ENCODE measurements around the gene ZFTA. TPM values are rescaled to one million over a fixed set of nuclear protein-coding genes. Genes with fewer than 3 reads are reported as not detected.

ZFTA gene
- polyA plus RNA-seq, 1 experiment = 4.7 TPM

DNA sequence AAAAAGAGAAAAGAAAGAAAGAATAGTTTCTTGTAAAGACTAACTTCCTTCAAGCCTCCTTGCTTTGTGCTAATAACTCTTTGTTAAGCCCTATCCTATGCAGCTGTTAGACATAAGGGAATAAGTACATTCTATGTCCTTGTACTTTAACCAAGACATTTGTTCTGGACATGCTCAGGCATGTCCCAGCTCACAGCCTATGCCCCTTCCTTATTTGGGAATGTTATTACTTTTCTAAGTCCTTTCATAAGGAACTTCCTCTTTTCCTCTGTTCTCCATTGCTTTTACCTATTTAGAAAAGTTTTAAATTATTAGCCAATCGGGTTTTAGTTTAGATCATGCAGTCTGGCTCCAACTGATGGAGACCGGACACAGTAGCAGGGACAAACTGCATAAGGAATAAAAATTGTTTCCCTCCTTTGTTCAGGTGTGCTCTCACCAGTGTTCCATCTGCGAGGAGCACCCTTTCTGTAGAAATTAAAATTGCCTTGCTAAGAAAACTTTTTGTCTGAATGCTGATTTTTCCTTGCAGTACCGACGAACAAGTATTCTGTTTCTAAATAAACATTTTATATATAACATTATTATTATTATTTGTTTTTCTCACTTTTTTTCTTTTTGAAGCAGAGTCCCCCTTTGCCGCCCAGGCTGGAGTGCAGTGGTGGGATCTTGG is 23.1 kb upstream of the ZFTA start:
- no peak for DNase-seq (ENCODE audit: low read depth)
- Histone ChIP-seq H3K4me3 (ENCODE audit: low read depth, low read length) (no peak overlapping the region), H3K36me3 (ENCODE audit: control insufficient read depth, insufficient read depth, low read length) (no peaks in the 10 kb centered on the region), H3K27me3 (ENCODE audit: control insufficient read depth, insufficient read depth, low read length) (no peaks in the 10 kb centered on the region)
- CTCF ChIA-PET = no interaction called here
- TF ChIP-seq, protein P1, sequence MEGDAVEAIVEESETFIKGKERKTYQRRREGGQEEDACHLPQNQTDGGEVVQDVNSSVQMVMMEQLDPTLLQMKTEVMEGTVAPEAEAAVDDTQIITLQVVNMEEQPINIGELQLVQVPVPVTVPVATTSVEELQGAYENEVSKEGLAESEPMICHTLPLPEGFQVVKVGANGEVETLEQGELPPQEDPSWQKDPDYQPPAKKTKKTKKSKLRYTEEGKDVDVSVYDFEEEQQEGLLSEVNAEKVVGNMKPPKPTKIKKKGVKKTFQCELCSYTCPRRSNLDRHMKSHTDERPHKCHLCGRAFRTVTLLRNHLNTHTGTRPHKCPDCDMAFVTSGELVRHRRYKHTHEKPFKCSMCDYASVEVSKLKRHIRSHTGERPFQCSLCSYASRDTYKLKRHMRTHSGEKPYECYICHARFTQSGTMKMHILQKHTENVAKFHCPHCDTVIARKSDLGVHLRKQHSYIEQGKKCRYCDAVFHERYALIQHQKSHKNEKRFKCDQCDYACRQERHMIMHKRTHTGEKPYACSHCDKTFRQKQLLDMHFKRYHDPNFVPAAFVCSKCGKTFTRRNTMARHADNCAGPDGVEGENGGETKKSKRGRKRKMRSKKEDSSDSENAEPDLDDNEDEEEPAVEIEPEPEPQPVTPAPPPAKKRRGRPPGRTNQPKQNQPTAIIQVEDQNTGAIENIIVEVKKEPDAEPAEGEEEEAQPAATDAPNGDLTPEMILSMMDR (IDR thresholded peaks at IDR 0.05; ENCODE audit: insufficient read depth, low read depth, low read length) = no peak
- POLR2A ChIA-PET = no interaction called here

DNA sequence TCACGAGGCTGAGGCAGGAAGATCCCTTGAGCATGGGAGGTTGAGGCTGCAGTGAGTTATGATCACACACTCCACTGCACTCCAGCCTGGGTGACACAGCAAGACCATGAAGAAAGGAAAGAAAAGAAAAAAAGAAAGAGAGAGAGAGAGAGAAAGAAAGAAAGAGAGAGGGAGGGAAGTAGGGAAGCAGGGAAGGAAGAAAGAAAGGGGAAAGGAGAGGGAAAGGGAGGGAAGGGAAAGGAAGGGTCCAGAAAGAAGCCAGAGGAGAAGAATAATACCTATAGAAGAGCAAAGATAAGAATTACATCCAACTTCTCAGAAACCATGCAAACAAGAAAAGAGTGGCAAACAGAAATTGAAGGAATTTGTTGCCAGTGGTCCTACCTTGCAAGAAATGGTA is 17.2 kb upstream of the ZFTA start:
- Histone ChIP-seq H3K36me3 (ENCODE audit: control insufficient read depth, insufficient read depth, low read length) (no peaks in the 10 kb centered on the region), H3K4me3 (ENCODE audit: low read depth, low read length) (no peak overlapping the region), H3K27me3 (ENCODE audit: control insufficient read depth, insufficient read depth, low read length) (no peaks in the 10 kb centered on the region)
- DNase-seq (ENCODE audit: low read depth) = no peak
- TF ChIP-seq, protein P1 (IDR thresholded peaks at IDR 0.05; ENCODE audit: insufficient read depth, low read depth, low read length) = no peak
- POLR2A ChIA-PET = interaction anchor here (0.7 kb wide), 1 partner anchor 572 kb away, joined by 6 read pairs; no protein-coding TSS in a partner anchor
- CTCF ChIA-PET = no interaction called here

DNA sequence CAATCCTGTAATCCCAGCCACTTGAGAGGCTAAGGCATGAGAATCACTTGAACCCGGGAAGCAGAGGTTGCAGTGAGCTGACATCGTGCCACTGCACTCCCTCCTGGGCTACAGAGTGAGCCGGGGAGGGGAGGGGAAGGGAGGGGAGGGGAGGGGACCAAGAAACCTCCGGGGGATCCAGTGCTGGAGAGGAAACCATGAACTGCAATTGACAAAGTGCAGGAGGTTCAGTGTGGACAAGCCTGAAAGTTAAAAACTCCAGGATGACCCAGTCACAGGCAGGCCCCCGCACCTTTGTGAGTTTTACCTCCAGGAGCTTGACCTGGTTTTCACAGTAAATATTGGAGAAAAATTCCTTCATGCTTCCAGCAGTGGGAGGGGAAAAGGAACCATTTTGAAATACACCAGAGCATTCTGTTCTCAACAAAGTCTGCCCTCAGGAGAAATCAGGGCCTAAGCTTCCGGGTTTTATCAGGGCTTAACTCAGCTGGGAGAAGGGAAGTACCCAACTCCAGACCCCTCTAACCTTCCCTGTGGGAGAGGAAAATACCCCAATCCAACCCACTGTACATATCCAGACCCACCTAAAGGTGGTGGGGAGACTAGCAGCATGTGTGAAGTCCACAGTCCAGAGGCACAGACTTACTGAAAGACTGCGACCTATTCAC is 15.5 kb upstream of the ZFTA start:
- Histone ChIP-seq H3K27me3 (ENCODE audit: control insufficient read depth, insufficient read depth, low read length) (no peaks in the 10 kb centered on the region), H3K36me3 (ENCODE audit: control insufficient read depth, insufficient read depth, low read length) (no peaks in the 10 kb centered on the region), H3K4me3 (ENCODE audit: low read depth, low read length) (no peak overlapping the region)
- TF ChIP-seq, protein P1 (IDR thresholded peaks at IDR 0.05; ENCODE audit: insufficient read depth, low read depth, low read length) = no peak
- ChIA-PET POLR2A (no interaction called here), CTCF (no interaction called here)
- no peak for DNase-seq (ENCODE audit: low read depth)

DNA sequence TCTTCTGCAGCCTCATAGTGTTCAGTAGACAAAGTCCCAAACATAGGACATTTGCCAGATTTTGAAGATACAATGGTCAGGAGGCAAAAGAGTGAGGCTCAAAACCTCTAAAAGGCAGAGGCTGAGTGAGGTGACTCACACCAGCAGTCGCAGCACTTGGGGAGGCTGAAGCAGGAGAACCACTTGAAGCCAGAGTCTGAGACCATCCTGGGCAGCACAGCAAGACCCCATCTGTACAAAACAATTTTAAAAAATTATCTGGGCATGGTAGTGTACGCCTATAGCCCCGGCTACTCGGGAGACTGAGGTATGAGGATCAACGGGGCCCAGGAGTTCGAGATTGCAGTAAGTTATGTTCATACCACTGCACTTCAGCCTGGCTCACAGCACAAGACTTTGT is 14.2 kb upstream of the ZFTA start:
- POLR2A ChIA-PET = no interaction called here
- CTCF ChIA-PET = interaction anchor here (0.7 kb wide), 2 partner anchors 14 to 273 kb away, joined by 3 to 4 read pairs; no protein-coding TSS in a partner anchor
- DNase-seq (ENCODE audit: low read depth) = no peak

DNA sequence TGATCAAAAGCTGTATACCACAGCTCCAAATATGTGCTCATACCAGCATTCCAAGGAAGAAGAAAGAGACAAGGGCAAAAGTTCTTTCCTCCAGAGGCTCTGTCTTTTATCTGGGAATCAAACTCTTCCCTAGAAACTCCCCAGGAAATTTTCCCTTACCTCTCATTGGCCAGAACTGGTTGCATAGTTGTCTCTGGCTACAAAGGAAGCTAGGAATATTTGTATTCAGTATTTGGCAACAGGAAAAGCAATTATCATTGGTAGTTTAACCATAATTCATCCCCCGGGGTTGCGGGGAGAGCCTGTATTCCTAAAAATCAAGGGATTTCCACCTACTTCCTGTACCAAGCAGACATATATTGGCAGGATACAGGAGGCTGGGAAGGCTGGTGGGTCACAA is 10.5 kb upstream of the ZFTA start:
- ChIA-PET POLR2A (interaction anchor here (0.6 to 1.1 kb wide), 2 partner anchors 89 to 98 kb away, joined by 3 read pairs; partner anchors contain the start of gene RTN3), CTCF (interaction anchor here (0.6 to 2.4 kb wide), 5 partner anchors 11 to 374 kb away, joined by 3 to 13 read pairs (median 3); partner anchors contain the start of gene ZFTA)
- no peak for DNase-seq (ENCODE audit: low read depth)
- no peaks in the 10 kb centered on the region for H3K27me3 ChIP-seq (ENCODE audit: control insufficient read depth, insufficient read depth, low read length)
- H3K36me3 ChIP-seq (ENCODE audit: control insufficient read depth, insufficient read depth, low read length) = no peaks in the 10 kb centered on the region
- H3K4me3 ChIP-seq (ENCODE audit: low read depth, low read length) = no peak overlapping the region
- TF ChIP-seq, protein P1 (IDR thresholded peaks at IDR 0.05; ENCODE audit: insufficient read depth, low read depth, low read length) = no peak

More for the DNA sequence above, 14.2 kb upstream of the ZFTA start:
- Histone ChIP-seq H3K27me3 (ENCODE audit: control insufficient read depth, insufficient read depth, low read length) (no peaks in the 10 kb centered on the region), H3K4me3 (ENCODE audit: low read depth, low read length) (no peak overlapping the region), H3K36me3 (ENCODE audit: control insufficient read depth, insufficient read depth, low read length) (no peaks in the 10 kb centered on the region)
- TF ChIP-seq, protein P1 (IDR thresholded peaks at IDR 0.05; ENCODE audit: insufficient read depth, low read depth, low read length) = no peak

Measured in BJ (cell line).